Suprapubic skin (tissue), 4 donors: ENCODE measurements around the gene GDPD1. TPM values are rescaled to one million over a fixed set of nuclear protein-coding genes. Genes with fewer than 3 reads are reported as not detected.

Experiments
- DNase-seq, 2 donors: peaks; one replicate each; pipeline ENCODE4 v3.0.0-alpha.2; 2019; ENCODE audit warnings: low spot score in 2 of 2
- H3K27ac ChIP-seq: fragments of 200-600 bp; sonication (generic); one replicate; pipeline ENCODE4 v1.5.1; 2019
- H3K27me3 ChIP-seq: fragments of 200-600 bp; sonication (generic); one replicate; pipeline ENCODE4 v1.5.1; 2019
- H3K36me3 ChIP-seq: fragments of 200-600 bp; sonication (generic); one replicate; pipeline ENCODE4 v1.5.1; 2019
- H3K4me1 ChIP-seq: fragments of 200-600 bp; sonication (generic); one replicate; pipeline ENCODE4 v1.5.1; 2019
- H3K4me3 ChIP-seq: fragments of 200-600 bp; sonication (generic); one replicate; pipeline ENCODE4 v1.5.1; 2019; ENCODE audit warnings: mild to moderate bottlenecking
- H3K9me3 ChIP-seq: fragments of 200-600 bp; sonication (generic); one replicate; pipeline ENCODE4 v1.5.1; 2019
- CTCF ChIP-seq, 2 donors: fragments of 200-600 bp in 1 of 2; fragments of 450-650 bp in 1 of 2; sonication (generic) in 1 of 2; IDR thresholded peaks; one replicate each; pipeline ENCODE4 v1.5.1; 2016 to 2019; ENCODE audit warnings: antibody characterized with exemption in 2 of 2, mild to moderate bottlenecking in 1 of 2, moderate library complexity in 1 of 2
- EP300 ChIP-seq: sonication (generic); formaldehyde crosslinking; IDR thresholded peaks from one replicate; pipeline ENCODE4 v1.6.1; 2017; ENCODE audit warnings: antibody characterized with exemption
- POLR2A ChIP-seq, 2 donors: fragments of 450-650 bp; IDR thresholded peaks; one replicate each; pipeline ENCODE4 v1.6.1; 2017; ENCODE audit warnings: antibody characterized with exemption in 2 of 2, mild to moderate bottlenecking in 2 of 2, moderate library complexity in 2 of 2
- POLR2AphosphoS5 ChIP-seq, 3 donors: sonication (generic); formaldehyde crosslinking; IDR thresholded peaks; one replicate each; pipeline ENCODE4 v1.6.1; 2017; ENCODE audit warnings: antibody characterized with exemption in 3 of 3
- WGBS: methylation state at CpG from one replicate; pipeline ENCODE4 v1.1.5; 2018; 5-methylcytosine and 5-hydroxymethylcytosine counted together
- total RNA-seq, 4 donors: library from RNA; depleted of rRNA; stranded (reverse); fragments of >200 nt; gene quantifications; one replicate each; pipeline ENCODE4 v1.1.0, GENCODE V29; 2016

The GDPD1 gene
- total RNA-seq, 4 donors from 2014 or later, result 1.8 to 8.5 (median 4.7) TPM

DNA sequence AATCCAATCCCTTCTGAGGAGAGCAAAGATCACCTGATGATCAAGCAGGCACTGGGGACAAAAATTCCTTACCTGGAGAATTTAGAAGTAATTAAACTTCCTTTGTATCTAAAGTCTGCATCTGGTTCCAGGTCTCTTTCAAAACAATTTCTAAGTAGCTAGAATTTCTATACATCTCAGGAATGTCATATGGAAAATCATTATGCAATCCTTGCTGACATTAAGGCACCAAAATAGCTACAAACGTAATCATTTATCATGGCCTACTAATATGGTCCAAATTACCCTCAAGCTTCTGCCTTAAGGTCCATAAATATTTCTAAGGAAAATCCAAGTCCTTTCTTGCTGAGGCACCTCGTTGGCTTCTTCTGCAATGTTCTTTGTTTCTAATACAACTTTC lies 78.2 kb downstream of the GDPD1 start:
- Histone ChIP-seq H3K4me1 (peaks cover 8% of the 10 kb centered on the region), H3K27me3 (no peaks in the 10 kb centered on the region), H3K4me3 (no peak overlapping the region), H3K27ac (no peak overlapping the region), H3K9me3 (no peaks in the 10 kb centered on the region), H3K36me3 (no peaks in the 10 kb centered on the region)
- WGBS, result 47% methylated on average over 2 of the region's 2 CpGs
- TF ChIP-seq EP300 (no peak), POLR2A (IDR thresholded peaks at IDR 0.05) (no peak), POLR2AphosphoS5 (IDR thresholded peaks at IDR 0.05) (no peak)
- no peak for DNase-seq

GRCh38 chr17:59299400-59300092 lies 79.2 kb downstream of the GDPD1 start:
- Histone ChIP-seq H3K4me3 (no peak overlapping the region), H3K4me1 (peaks cover 8% of the 10 kb centered on the region), H3K36me3 (no peaks in the 10 kb centered on the region), H3K27ac (no peak overlapping the region), H3K27me3 (no peaks in the 10 kb centered on the region), H3K9me3 (no peaks in the 10 kb centered on the region)
- DNase-seq, result no peak
- 91% methylated on average over 2 of the region's 2 CpGs for WGBS
- TF ChIP-seq POLR2A (IDR thresholded peaks at IDR 0.05), result no peak
- TF ChIP-seq POLR2AphosphoS5 (IDR thresholded peaks at IDR 0.05), result no peak
- TF ChIP-seq EP300, result no peak
- no peak for TF ChIP-seq CTCF (IDR thresholded peaks at IDR 0.05)

GRCh38 chr17:59300941-59301340 lies 80.6 kb downstream of the GDPD1 start:
- Histone ChIP-seq H3K36me3 (no peaks in the 10 kb centered on the region), H3K27ac (no peak overlapping the region), H3K4me1 (peaks cover 8% of the 10 kb centered on the region), H3K4me3 (no peak overlapping the region), H3K27me3 (no peaks in the 10 kb centered on the region), H3K9me3 (no peaks in the 10 kb centered on the region)
- WGBS, result 81% methylated on average over 5 of the region's 5 CpGs
- TF ChIP-seq CTCF (IDR thresholded peaks at IDR 0.05) (no peak), EP300 (no peak), POLR2AphosphoS5 (IDR thresholded peaks at IDR 0.05) (no peak), POLR2A (IDR thresholded peaks at IDR 0.05) (no peak)
- no peak for DNase-seq

DNA sequence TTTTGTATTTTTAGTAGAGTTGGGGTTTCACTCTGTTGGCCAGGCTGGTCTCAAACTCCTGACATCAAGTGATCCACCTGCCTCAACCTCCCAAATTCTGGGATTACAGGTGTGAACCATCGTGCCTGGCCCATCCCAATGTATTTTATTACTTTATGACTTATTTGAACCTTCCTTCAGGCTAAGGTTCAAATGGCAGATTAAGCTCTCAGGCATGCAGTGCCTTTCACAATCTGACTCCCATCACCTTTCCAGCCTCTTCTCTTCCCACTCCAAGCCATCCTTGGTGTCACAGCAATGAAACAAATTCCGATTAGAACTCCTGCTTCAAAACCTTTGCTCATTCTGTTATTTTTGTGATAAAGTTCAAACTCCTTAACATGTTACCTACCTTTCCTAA lies 84.5 kb downstream of the GDPD1 start:
- Histone ChIP-seq H3K36me3 (no peaks in the 10 kb centered on the region), H3K4me1 (no peaks in the 10 kb centered on the region), H3K27ac (no peak overlapping the region), H3K4me3 (no peak overlapping the region), H3K9me3 (no peaks in the 10 kb centered on the region), H3K27me3 (no peaks in the 10 kb centered on the region)
- DNase-seq, result no peak
- TF ChIP-seq POLR2A (IDR thresholded peaks at IDR 0.05) (no peak), POLR2AphosphoS5 (IDR thresholded peaks at IDR 0.05) (no peak), EP300 (no peak), CTCF (IDR thresholded peaks at IDR 0.05) (no peak)
- 67% methylated on average over 2 of the region's 2 CpGs for WGBS

DNA sequence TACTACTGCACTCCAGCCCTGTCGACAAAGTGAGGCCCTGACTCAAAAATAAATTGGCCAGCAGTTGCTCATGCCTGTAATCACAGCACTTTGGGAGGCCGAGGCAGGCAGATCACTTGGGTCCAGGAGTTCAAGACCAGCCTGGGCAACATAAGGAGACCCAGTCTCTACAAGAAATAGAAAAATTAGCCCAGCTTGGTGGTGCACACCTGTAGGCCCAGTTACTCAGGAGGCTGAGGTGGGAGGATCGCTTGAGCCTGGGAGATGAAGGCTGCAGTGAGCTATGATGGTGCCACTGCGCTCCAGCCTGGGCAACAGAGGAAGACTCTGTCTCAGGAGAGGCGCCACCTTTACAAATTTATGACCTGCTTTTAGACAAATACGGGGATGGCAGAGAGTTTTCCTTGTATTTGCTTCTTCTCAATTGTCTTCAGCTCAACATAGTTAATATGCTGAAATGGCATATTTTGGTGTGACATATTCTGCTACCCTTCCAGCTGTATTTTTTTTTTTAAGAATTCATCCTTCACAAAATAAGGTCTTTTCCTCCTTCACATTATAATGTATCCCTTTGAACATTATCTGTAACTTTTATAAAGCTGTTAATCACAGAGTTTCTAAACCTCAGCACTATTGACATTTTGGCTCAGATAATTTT lies 90.1 kb downstream of the GDPD1 start:
- Histone ChIP-seq H3K4me3 (no peak overlapping the region), H3K27ac (no peak overlapping the region), H3K9me3 (no peaks in the 10 kb centered on the region), H3K36me3 (no peaks in the 10 kb centered on the region), H3K4me1 (peaks cover 5% of the 10 kb centered on the region), H3K27me3 (no peaks in the 10 kb centered on the region)
- WGBS, result 67% methylated on average over 6 of the region's 6 CpGs
- no peak for DNase-seq
- TF ChIP-seq CTCF (IDR thresholded peaks at IDR 0.05) (no peak), EP300 (no peak), POLR2AphosphoS5 (IDR thresholded peaks at IDR 0.05) (no peak), POLR2A (IDR thresholded peaks at IDR 0.05) (no peak)
